ENCODE data around the gene USP8. TPM values are rescaled to one million over a fixed set of nuclear protein-coding genes. Genes with fewer than 3 reads are reported as not detected.

USP8 gene
- total and polyA plus RNA-seq, 2 of the 4 experiments (the other 2 are of a cell fraction) = 25.4 to 52.2 TPM

- TF ChIP-seq RCOR1 (IDR thresholded peaks at IDR 0.05; ENCODE audit: insufficient replicate concordance, low read length) = no peak
Observed at GRCh38 chr15:50476143-50476542, 51.9 kb downstream of the USP8 start (continued).

GRCh38 chr15:50484781-50485180 is 60.6 kb downstream of the USP8 start:
- H3K56ac ChIP-seq (ENCODE audit: extremely low read depth, insufficient read depth, low read length) = no peak overlapping the region
- no peak overlapping the region for H2BK20ac ChIP-seq (ENCODE audit: low read depth, low read length)
- H3K4me1 ChIP-seq (ENCODE audit: control insufficient read depth, insufficient read depth, low read length) = no peaks in the 10 kb centered on the region
- peaks cover 25% of the 10 kb centered on the region for H3K36me3 ChIP-seq (ENCODE audit: control insufficient read depth, insufficient read depth, low read length)
- no peak overlapping the region for H2BK5ac ChIP-seq (ENCODE audit: low read depth, low read length, poor library complexity, severe bottlenecking)
- H2BK15ac ChIP-seq (ENCODE audit: low read depth, low read length) = no peak overlapping the region
- H3K27me3 ChIP-seq (ENCODE audit: control insufficient read depth, insufficient read depth, low read length) = no peaks in the 10 kb centered on the region
- in situ Hi-C loops (cut with MboI; ENCODE audit: low sequenced_read_pairs) = no loop called here
- peaks cover 3% of the 10 kb centered on the region; the same call in 1 of the 2 replicates for H3K9me1 ChIP-seq (ENCODE audit: insufficient read depth, low read length)
- H4K8ac ChIP-seq (ENCODE audit: low read depth in 2 of 2, low read length in 2 of 2) = no peak overlapping the region
- ATAC-seq (ENCODE audit: low read depth) (no peak), DNase-seq (no peak)
- no peak overlapping the region for H3K27ac ChIP-seq (ENCODE audit: insufficient read depth, low read length)
- no peak overlapping the region for H2AK9ac ChIP-seq (replicated peaks; ENCODE audit: low read depth, low read length, poor library complexity)
- H2BK120ac ChIP-seq (ENCODE audit: low read depth, low read length) = no peak overlapping the region
- peaks cover 0 to 4% of the 10 kb centered on the region in 2 experiments; a peak in 1 of 4 replicates for H3K79me1 ChIP-seq (ENCODE audit: low read depth in 1 of 2, low read length in 2 of 2)
- POLR2A ChIA-PET (ENCODE audit: unreplicated experiment) = interaction anchor here (0.6 kb wide), 1 partner anchor 18 kb away, joined by 13 read pairs; no protein-coding TSS in a partner anchor
- H3K23ac ChIP-seq (ENCODE audit: low read depth, low read length) = no peak overlapping the region
- H4K5ac ChIP-seq (ENCODE audit: low read depth, low read length) = no peak overlapping the region
- H3K18ac ChIP-seq (ENCODE audit: low read depth, low read length) = no peak overlapping the region
- H3K14ac ChIP-seq (replicated peaks; ENCODE audit: low read depth, low read length) = no peak overlapping the region
- H3K9ac ChIP-seq (ENCODE audit: low read depth, low read length) = no peak overlapping the region
- CTCF ChIA-PET = no interaction called here
- H3K9me3 ChIP-seq (ENCODE audit: control insufficient read depth, insufficient read depth, low read length) = no peaks in the 10 kb centered on the region
- 100% methylated on average over 1 of the region's 1 CpG; no CpG with 5 or more reads in 1 of the 2 experiments for WGBS, 2 experiments (ENCODE audit: extremely low coverage in 2 of 2, insufficient read length in 1 of 2)
- H3K4ac ChIP-seq (ENCODE audit: low read depth, low read length) = no peak overlapping the region
- no peak overlapping the region for H3K4me2 ChIP-seq (ENCODE audit: low read depth, low read length)
- H3K4me3 ChIP-seq (ENCODE audit: insufficient read depth, low read depth, low read length) = no peak overlapping the region
- no peak overlapping the region for H2AK5ac ChIP-seq (ENCODE audit: low read depth, low read length)
- H4K91ac ChIP-seq (ENCODE audit: insufficient read depth, low read depth, low read length) = no peak overlapping the region
- dilution Hi-C loops (cut with HindIII; ENCODE audit: low sequenced_read_pairs, unreplicated experiment) = no loop called here
- intact Hi-C loops (cut with micrococcal nuclease) = loop anchor here (10.0 kb wide), 1 partner anchor 420 kb away; the partner anchor contains the start of gene AP4E1
- no peaks in the 10 kb centered on the region; the same call in 1 of the 2 replicates for H4K20me1 ChIP-seq (ENCODE audit: insufficient read depth, low read length)
- no peak overlapping the region for H2AFZ ChIP-seq (replicated peaks; ENCODE audit: low read length, poor library complexity)
- no TSS peak for BruUV-seq (replicated peaks)
- TF ChIP-seq MAFK (IDR thresholded peaks at IDR 0.05; ENCODE audit: low read depth, low read length) (no peak), SMC3 (IDR thresholded peaks at IDR 0.05; ENCODE audit: low read depth, low read length) (no peak), USF2 (IDR thresholded peaks at IDR 0.05; ENCODE audit: low read depth, low read length) (no peak), RFX5 (IDR thresholded peaks at IDR 0.05; ENCODE audit: low read depth, low read length) (no peak), CHD1 (IDR thresholded peaks at IDR 0.05; ENCODE audit: low read depth, low read length) (no peak), FOS (IDR thresholded peaks at IDR 0.05; ENCODE audit: low read depth, low read length) (no peak), RCOR1 (IDR thresholded peaks at IDR 0.05; ENCODE audit: insufficient replicate concordance, low read length) (no peak)
